Body of pancreas (tissue), 4 donors: ENCODE data around the gene INSL6. TPM values are rescaled to one million over a fixed set of nuclear protein-coding genes. Genes with fewer than 3 reads are reported as not detected.

Source experiments
- ATAC-seq: fragments of 150-250 bp; one replicate; pipeline ENCODE4 v1.9.1; 2016
- DNase-seq, 4 donors: peaks; one replicate each; pipeline ENCODE4 v3.0.0-alpha.2; 2019
- H3K27ac ChIP-seq, 4 donors: fragments of 200-600 bp; sonication (generic); 1 replicate in 3 of 4; 2 replicates in 1 of 4; pipeline versions ENCODE4 v1.5.1 to v1.6.1; 2016 to 2019; ENCODE audit warnings: mild to moderate bottlenecking in 1 of 4, mixed read lengths in 1 of 4, moderate library complexity in 1 of 4
- H3K27me3 ChIP-seq, 2 donors: fragments of 200-600 bp; sonication (generic); one replicate each; pipeline ENCODE4 v1.6.0; 2016; ENCODE audit warnings: mild to moderate bottlenecking in 1 of 2
- H3K36me3 ChIP-seq, 2 donors: fragments of 200-600 bp; sonication (generic); replicated peaks in 1 of 2; 2 replicates each; pipeline ENCODE4 v1.5.1; 2016; ENCODE audit warnings: low read depth in 2 of 2; ENCODE audit not compliant: insufficient read depth in 1 of 2
- H3K4me1 ChIP-seq: fragments of 200-600 bp; sonication (generic); one replicate; pipeline ENCODE4 v1.6.0; 2016
- H3K4me3 ChIP-seq, 2 donors: fragments of 200-600 bp; sonication (generic); 1 replicate in 1 of 2; 2 replicates in 1 of 2; pipeline ENCODE4 v1.5.1; 2016 to 2019
- H3K9me3 ChIP-seq, 3 donors: fragments of 200-600 bp; sonication (generic); 1 replicate in 2 of 3; 2 replicates in 1 of 3; pipeline ENCODE4 v1.5.1; 2016
- CTCF ChIP-seq, 7 experiments: fragments of 450-650 bp in 4 of 7; fragments of 200-600 bp in 3 of 7; sonication (generic) in 3 of 7; IDR thresholded peaks; one replicate each; pipeline ENCODE4 v1.5.1; 2016 to 2019; ENCODE audit warnings: antibody characterized with exemption in 7 of 7
- POLR2A ChIP-seq, 3 donors: fragments of 450-650 bp; IDR thresholded peaks; one replicate each; pipeline ENCODE4 v1.6.1; 2016; ENCODE audit warnings: antibody characterized with exemption in 3 of 3, mild to moderate bottlenecking in 2 of 3
- WGBS, 2 donors: methylation state at CpG; one replicate each; pipeline ENCODE4 v1.1.5; 2017; 5-methylcytosine and 5-hydroxymethylcytosine counted together
- intact Hi-C: fragments of 100-400 bp; cut with DNase I; formaldehyde crosslinking; loops from one replicate; pipeline ENCODE4 v1.15.1; 2023
- total RNA-seq, 2 donors: library from RNA; depleted of rRNA; stranded (reverse); fragments of >200 nt; gene quantifications; one replicate each; pipeline ENCODE4 v1.1.0, GENCODE V29; 2016

The INSL6 gene
- total RNA-seq, 2 donors from 2014 or later, result not detected

GRCh38 chr9:5195463-5195862 lies 10.0 kb upstream of the INSL6 start:
- H3K27me3 ChIP-seq, result peaks cover 0 to 4% of the 10 kb centered on the region in 2 donors
- H3K4me1 ChIP-seq, result no peaks in the 10 kb centered on the region
- H3K9me3 ChIP-seq, result no peaks in the 10 kb centered on the region
- ATAC-seq (no peak), DNase-seq (no peak)
- intact Hi-C loops, result no loop called here
- TF ChIP-seq CTCF (IDR thresholded peaks at IDR 0.05), result no peak
- no peak for TF ChIP-seq POLR2A (IDR thresholded peaks at IDR 0.05)
- no peaks in the 10 kb centered on the region for H3K36me3 ChIP-seq
- WGBS, 2 donors, result 36 to 53% methylated on average over 1 of the region's 1 CpG
- H3K27ac ChIP-seq, result no peak overlapping the region
- H3K4me3 ChIP-seq, result no peak overlapping the region

- peaks cover 0 to 4% of the 10 kb centered on the region in 2 donors for H3K27me3 ChIP-seq
- WGBS, 2 donors, result 48 to 57% methylated on average over 2 of the region's 2 CpGs
- H3K36me3 ChIP-seq, result no peaks in the 10 kb centered on the region
- no peak for DNase-seq
- no peak for ATAC-seq
- no peak overlapping the region for H3K4me3 ChIP-seq
- no peaks in the 10 kb centered on the region for H3K9me3 ChIP-seq
- H3K4me1 ChIP-seq, result no peaks in the 10 kb centered on the region
- H3K27ac ChIP-seq, result no peak overlapping the region
- no peak for TF ChIP-seq CTCF (IDR thresholded peaks at IDR 0.05)
- TF ChIP-seq POLR2A (IDR thresholded peaks at IDR 0.05), result no peak
- intact Hi-C loops, result no loop called here
Observed at GRCh38 chr9:5193345-5193744, 7.9 kb upstream of the INSL6 start.

GRCh38 chr9:5191985-5192384 lies 6.5 kb upstream of the INSL6 start:
- no peak for DNase-seq
- intact Hi-C loops, result no loop called here
- Histone ChIP-seq H3K27ac (no peak overlapping the region), H3K9me3 (no peaks in the 10 kb centered on the region), H3K27me3 (peaks cover 0 to 4% of the 10 kb centered on the region in 2 donors), H3K4me1 (no peaks in the 10 kb centered on the region), H3K4me3 (no peak overlapping the region), H3K36me3 (no peaks in the 10 kb centered on the region)
- TF ChIP-seq CTCF (IDR thresholded peaks at IDR 0.05) (no peak), POLR2A (IDR thresholded peaks at IDR 0.05) (no peak)
- no peak for ATAC-seq
- 58 to 69% methylated on average over 3 of the region's 3 CpGs for WGBS, 2 donors

- TF ChIP-seq POLR2A (IDR thresholded peaks at IDR 0.05) (no peak), CTCF (IDR thresholded peaks at IDR 0.05) (no peak)
- Histone ChIP-seq H3K27me3 (no peaks in the 10 kb centered on the region), H3K36me3 (no peaks in the 10 kb centered on the region), H3K4me3 (no peak overlapping the region), H3K9me3 (no peaks in the 10 kb centered on the region), H3K4me1 (no peaks in the 10 kb centered on the region), H3K27ac (no peak overlapping the region)
- intact Hi-C loops, result loop anchor here (10.0 kb wide), 1 partner anchor 396 kb away; no protein-coding TSS in a partner anchor
- ATAC-seq (no peak), DNase-seq (no peak)
- 54 to 59% methylated on average over 9 to 10 of the region's 10 CpGs for WGBS, 2 donors
Observed at GRCh38 chr9:5188060-5188984, 2.9 kb upstream of the INSL6 start.
